ENCODE data around the gene ACSL1. TPM values are rescaled to one million over a fixed set of nuclear protein-coding genes. Genes with fewer than 3 reads are reported as not detected.
A peak's percentile ranks its signal among the peaks of the same experiment; 100 is the strongest.

Gene ACSL1
- total RNA-seq, result 10 to 100 TPM; 22.0 to 22.2 TPM

DNA sequence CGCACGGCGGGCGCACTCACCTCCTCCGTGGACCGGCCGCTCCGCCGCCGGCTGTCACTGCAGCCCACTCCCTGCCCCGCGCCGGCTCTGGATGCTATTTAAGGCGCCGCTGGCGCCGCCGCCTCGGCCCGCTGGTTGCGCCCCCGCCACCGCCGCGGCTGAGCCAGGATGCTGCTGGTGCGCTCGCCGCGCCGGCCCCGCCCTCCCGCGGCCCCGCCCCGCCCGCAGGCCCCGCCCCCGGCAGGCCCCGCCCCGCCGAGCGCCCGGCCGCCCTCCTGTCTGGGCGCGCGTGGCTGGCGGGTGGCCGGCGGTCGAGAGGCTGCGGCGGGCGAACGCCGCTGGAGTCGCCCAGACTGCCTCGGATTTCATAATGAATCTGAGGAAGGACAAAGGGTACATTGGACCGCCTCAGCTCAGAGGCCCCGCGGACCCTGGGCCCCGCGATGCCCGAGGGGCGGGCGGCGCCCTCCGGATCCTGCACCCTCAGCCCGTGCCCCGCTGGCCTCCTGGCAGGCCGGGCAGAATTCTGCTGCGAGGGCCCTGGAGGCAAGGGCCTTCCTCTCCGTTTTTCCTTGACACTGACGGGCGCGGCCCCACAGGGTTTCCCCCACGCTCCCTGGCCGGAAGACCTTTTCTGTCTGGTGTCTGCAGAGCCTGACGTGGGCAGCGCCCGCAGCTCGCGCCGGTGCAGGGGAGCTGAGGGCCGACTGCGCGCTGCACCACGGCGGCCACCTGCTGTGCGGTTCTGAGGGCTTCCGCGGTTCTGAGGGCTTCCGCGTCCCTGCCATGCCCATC, at the start of gene ACSL1:
ACSL1 (minus strand) TSS at position 73 of the 795 bp plus-strand sequence. CDS start 22,454 bp downstream, outside the sequence.
- Mint-ChIP-seq H3K4me1 (ENCODE audit: low read depth) (peaks cover 37% of the 10 kb centered on the region), H3K4me3 (peak within 1 kb of the TSS; percentile 87), H3K36me3 (no peaks in the 10 kb centered on the region), H3K9me3 (no peaks in the 10 kb centered on the region), H3K27ac (peak within 1 kb of the TSS; percentile 75), H3K27me3 (no peaks in the 10 kb centered on the region)
- ChIA-PET CTCF (interaction anchor here (1.3 to 1.9 kb wide), 2 partner anchors 81 to 562 kb away, joined by 4 to 5 read pairs; no protein-coding TSS in a partner anchor), POLR2A (interaction anchor here (1.7 to 2.6 kb wide), 2 partner anchors 92 to 177 kb away, joined by 5 to 13 read pairs; partner anchors contain the start of genes CASP3 and CENPU)
- intact Hi-C loops (cut with micrococcal nuclease), result loop anchor here (1.0 to 10.0 kb wide), 10 partner anchors 19 to 1321 kb away; partner anchors contain the start of genes ANKRD37, CASP3, CENPU and ING2
- peak; percentile 84 for DNase-seq

GRCh38 chr4:184873054-184873453, 47.3 kb upstream of the ACSL1 start:
- Mint-ChIP-seq H3K27ac (no peak overlapping the region), H3K36me3 (no peaks in the 10 kb centered on the region), H3K9me3 (no peaks in the 10 kb centered on the region), H3K4me3 (no peak overlapping the region), H3K27me3 (peaks cover 6% of the 10 kb centered on the region), H3K4me1 (ENCODE audit: low read depth) (no peaks in the 10 kb centered on the region)
- DNase-seq, result no peak
- intact Hi-C loops (cut with micrococcal nuclease), result no loop called here
- ChIA-PET POLR2A (no interaction called here), CTCF (no interaction called here)

GRCh38 chr4:184870718-184871117, 45.0 kb upstream of the ACSL1 start:
- H3K27ac Mint-ChIP-seq, result no peak overlapping the region
- ChIA-PET POLR2A (no interaction called here), CTCF (no interaction called here)
- no peak overlapping the region for H3K4me3 Mint-ChIP-seq
- no peaks in the 10 kb centered on the region for H3K36me3 Mint-ChIP-seq
- no peaks in the 10 kb centered on the region for H3K4me1 Mint-ChIP-seq (ENCODE audit: low read depth)
- no peak for DNase-seq
- peaks cover 6% of the 10 kb centered on the region for H3K27me3 Mint-ChIP-seq
- intact Hi-C loops (cut with micrococcal nuclease), result no loop called here
- H3K9me3 Mint-ChIP-seq, result no peaks in the 10 kb centered on the region

- ChIA-PET CTCF (no interaction called here), POLR2A (no interaction called here)
- no peak overlapping the region for H3K27ac Mint-ChIP-seq
These were observed 42.9 kb upstream of the ACSL1 start for GRCh38 chr4:184868623-184869022.

GRCh38 chr4:184863916-184864315, 38.1 kb upstream of the ACSL1 start:
- intact Hi-C loops (cut with micrococcal nuclease), result no loop called here
- no peak for DNase-seq
- no peaks in the 10 kb centered on the region for H3K36me3 Mint-ChIP-seq

More at GRCh38 chr4:184868623-184869022, 42.9 kb upstream of the ACSL1 start:
- no peaks in the 10 kb centered on the region for H3K4me1 Mint-ChIP-seq (ENCODE audit: low read depth)
- H3K9me3 Mint-ChIP-seq, result no peaks in the 10 kb centered on the region
- no peaks in the 10 kb centered on the region for H3K36me3 Mint-ChIP-seq
- H3K27me3 Mint-ChIP-seq, result peaks cover 2% of the 10 kb centered on the region
- H3K4me3 Mint-ChIP-seq, result no peak overlapping the region
- intact Hi-C loops (cut with micrococcal nuclease), result no loop called here
- DNase-seq, result no peak

GRCh38 chr4:184861047-184861446, 35.3 kb upstream of the ACSL1 start:
- ChIA-PET CTCF (no interaction called here), POLR2A (no interaction called here)
- H3K27me3 Mint-ChIP-seq, result peaks cover 10% of the 10 kb centered on the region
- intact Hi-C loops (cut with micrococcal nuclease), result no loop called here
- no peaks in the 10 kb centered on the region for H3K9me3 Mint-ChIP-seq
- no peak for DNase-seq
- H3K4me1 Mint-ChIP-seq (ENCODE audit: low read depth), result peaks cover 4% of the 10 kb centered on the region
- no peaks in the 10 kb centered on the region for H3K36me3 Mint-ChIP-seq
- no peak overlapping the region for H3K4me3 Mint-ChIP-seq
- no peak overlapping the region for H3K27ac Mint-ChIP-seq

More at GRCh38 chr4:184863916-184864315, 38.1 kb upstream of the ACSL1 start:
- POLR2A ChIA-PET, result no interaction called here
- peaks cover 4% of the 10 kb centered on the region for H3K27me3 Mint-ChIP-seq
- H3K9me3 Mint-ChIP-seq, result no peaks in the 10 kb centered on the region
- CTCF ChIA-PET, result no interaction called here
- no peak overlapping the region for H3K4me3 Mint-ChIP-seq
- H3K4me1 Mint-ChIP-seq (ENCODE audit: low read depth), result peaks cover 4% of the 10 kb centered on the region
- H3K27ac Mint-ChIP-seq, result no peak overlapping the region

GRCh38 chr4:184860018-184860779, 34.4 kb upstream of the ACSL1 start:
- intact Hi-C loops (cut with micrococcal nuclease), result no loop called here
- Mint-ChIP-seq H3K36me3 (no peaks in the 10 kb centered on the region), H3K27ac (no peak overlapping the region), H3K27me3 (peaks cover 12% of the 10 kb centered on the region), H3K9me3 (no peaks in the 10 kb centered on the region), H3K4me3 (no peak overlapping the region), H3K4me1 (ENCODE audit: low read depth) (peaks cover 6% of the 10 kb centered on the region)
- POLR2A ChIA-PET, result no interaction called here
- CTCF ChIA-PET, result interaction anchor here (1.0 kb wide), 1 partner anchor 10 kb away, joined by 3 read pairs; no protein-coding TSS in a partner anchor
- DNase-seq, result no peak

DNA sequence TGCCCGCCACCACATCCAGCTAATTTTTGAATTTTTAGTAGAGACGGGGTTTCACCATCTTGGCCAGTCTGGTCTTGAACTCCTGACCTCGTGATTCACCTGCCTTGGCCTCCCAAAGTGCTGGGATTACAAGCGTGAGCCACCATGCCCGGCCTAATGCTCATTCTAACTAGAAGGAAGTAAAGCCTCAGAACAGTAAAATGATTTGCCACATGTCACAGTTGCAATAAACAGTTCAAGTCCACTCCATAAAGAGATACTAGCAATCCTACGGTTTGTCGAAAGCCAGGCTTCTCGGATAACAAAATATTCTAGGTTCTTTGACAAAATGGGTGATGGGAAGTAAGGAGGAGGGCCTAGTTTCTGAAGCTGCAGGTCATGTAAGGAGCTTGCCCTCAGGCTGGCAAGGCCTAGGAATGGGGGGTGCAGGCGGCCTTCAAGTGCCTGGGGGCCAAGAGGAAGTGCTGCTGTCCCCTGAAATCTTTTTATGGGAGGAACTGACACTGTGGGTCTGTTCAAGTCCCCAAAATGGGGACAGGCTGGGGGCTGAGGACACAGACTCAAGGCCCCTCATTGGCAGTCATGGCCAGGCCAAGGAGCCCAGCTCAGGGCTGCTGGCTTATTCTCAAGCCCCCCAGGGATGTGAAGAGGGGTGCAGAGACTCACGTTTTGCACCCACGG, 31.8 kb upstream of the ACSL1 start:
- Mint-ChIP-seq H3K9me3 (no peaks in the 10 kb centered on the region), H3K36me3 (no peaks in the 10 kb centered on the region), H3K27me3 (peaks cover 11% of the 10 kb centered on the region), H3K4me1 (ENCODE audit: low read depth) (peaks cover 14% of the 10 kb centered on the region), H3K27ac (no peak overlapping the region), H3K4me3 (no peak overlapping the region)
- CTCF ChIA-PET, result no interaction called here
- POLR2A ChIA-PET, result no interaction called here
- intact Hi-C loops (cut with micrococcal nuclease), result no loop called here
- DNase-seq, result no peak

DNA sequence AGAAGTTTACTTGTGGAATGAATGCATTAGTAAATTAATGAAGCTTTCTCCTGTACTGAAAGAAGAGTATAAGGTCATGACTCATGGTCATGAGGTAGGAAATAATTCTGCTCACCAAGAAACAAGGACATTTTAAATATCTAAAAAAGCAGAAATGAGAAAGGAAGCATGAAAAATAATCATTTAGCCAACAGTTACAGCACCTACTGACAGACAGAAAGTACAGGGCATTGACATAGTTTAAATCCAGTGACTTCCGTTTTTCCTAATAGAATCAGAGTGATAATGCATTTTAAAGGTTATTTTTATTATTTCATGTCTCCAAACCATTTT, 30.5 kb upstream of the ACSL1 start:
- no peak overlapping the region for H3K27ac Mint-ChIP-seq
- peaks cover 9% of the 10 kb centered on the region for H3K27me3 Mint-ChIP-seq
- POLR2A ChIA-PET, result no interaction called here
- CTCF ChIA-PET, result no interaction called here
- intact Hi-C loops (cut with micrococcal nuclease), result no loop called here
- no peak overlapping the region for H3K4me3 Mint-ChIP-seq
- no peaks in the 10 kb centered on the region for H3K36me3 Mint-ChIP-seq
- DNase-seq, result no peak
- no peaks in the 10 kb centered on the region for H3K9me3 Mint-ChIP-seq
- peaks cover 14% of the 10 kb centered on the region for H3K4me1 Mint-ChIP-seq (ENCODE audit: low read depth)

DNA sequence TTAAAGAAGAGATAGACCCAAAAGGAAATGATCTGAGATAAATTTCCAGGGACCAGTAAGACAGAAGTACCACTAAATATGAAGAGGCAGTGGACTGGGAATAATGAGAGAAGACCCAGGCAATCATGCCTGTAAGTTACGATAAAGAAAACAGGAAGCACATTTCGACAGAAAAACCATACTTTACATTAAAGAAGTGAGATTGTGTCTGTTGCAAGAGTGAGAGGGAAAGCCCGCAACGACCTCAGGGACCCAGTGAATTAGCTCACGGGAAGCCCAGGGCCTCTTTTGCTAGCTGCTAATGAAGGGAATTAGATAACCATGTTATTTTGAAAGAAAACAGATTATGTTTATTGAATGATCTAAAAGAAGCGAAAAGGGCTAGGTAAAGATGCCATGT, 28.9 kb upstream of the ACSL1 start:
- Mint-ChIP-seq H3K9me3 (no peaks in the 10 kb centered on the region), H3K27me3 (peaks cover 9% of the 10 kb centered on the region), H3K27ac (no peak overlapping the region), H3K36me3 (no peaks in the 10 kb centered on the region), H3K4me3 (no peak overlapping the region), H3K4me1 (ENCODE audit: low read depth) (peaks cover 13% of the 10 kb centered on the region)
- CTCF ChIA-PET, result no interaction called here
- DNase-seq, result peak; percentile 33
- intact Hi-C loops (cut with micrococcal nuclease), result no loop called here
- POLR2A ChIA-PET, result no interaction called here

DNA sequence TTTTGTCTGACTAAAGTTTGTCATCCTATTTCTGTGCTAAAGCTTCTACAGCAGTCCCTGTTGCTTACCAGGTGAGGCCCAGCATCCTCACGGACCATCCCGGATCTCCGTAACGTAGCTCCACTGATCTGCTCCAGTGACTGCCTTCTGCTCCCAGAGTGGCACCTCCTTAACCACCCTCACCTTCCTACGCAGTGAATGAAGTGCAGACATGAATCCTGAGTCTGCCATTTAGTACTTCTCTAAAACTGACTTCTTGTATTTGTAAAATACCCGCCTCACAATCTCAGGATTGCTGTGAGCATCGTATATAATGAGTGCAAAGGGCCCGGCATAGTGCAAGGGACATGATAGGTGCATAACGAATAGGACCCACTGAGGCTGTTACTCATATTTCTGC, 27.7 kb upstream of the ACSL1 start:
- DNase-seq, result no peak
- CTCF ChIA-PET, result no interaction called here
- peaks cover 9% of the 10 kb centered on the region for H3K27me3 Mint-ChIP-seq
- no peak overlapping the region for H3K27ac Mint-ChIP-seq
- no peaks in the 10 kb centered on the region for H3K36me3 Mint-ChIP-seq
- POLR2A ChIA-PET, result no interaction called here
- no peaks in the 10 kb centered on the region for H3K9me3 Mint-ChIP-seq
- intact Hi-C loops (cut with micrococcal nuclease), result no loop called here
- H3K4me1 Mint-ChIP-seq (ENCODE audit: low read depth), result peaks cover 17% of the 10 kb centered on the region
- no peak overlapping the region for H3K4me3 Mint-ChIP-seq

- no peak for DNase-seq
- H3K4me1 Mint-ChIP-seq (ENCODE audit: low read depth), result peaks cover 19% of the 10 kb centered on the region
- CTCF ChIA-PET, result no interaction called here
- H3K36me3 Mint-ChIP-seq, result no peaks in the 10 kb centered on the region
- H3K27me3 Mint-ChIP-seq, result peaks cover 8% of the 10 kb centered on the region
- no peaks in the 10 kb centered on the region for H3K9me3 Mint-ChIP-seq
- POLR2A ChIA-PET, result no interaction called here
- H3K4me3 Mint-ChIP-seq, result no peak overlapping the region
- no peak overlapping the region for H3K27ac Mint-ChIP-seq
- intact Hi-C loops (cut with micrococcal nuclease), result no loop called here
These were observed 26.1 kb upstream of the ACSL1 start for GRCh38 chr4:184851886-184852285.

All from activated CD4-positive, alpha-beta memory T cell treated with anti-CD3 and anti-CD28 coated beads for 36 hours (primary cell).